Neural cell (in vitro differentiated cells): ENCODE data around the gene ZNRD2. TPM values are rescaled to one million over a fixed set of nuclear protein-coding genes. Genes with fewer than 3 reads are reported as not detected.

Experiments
- H2AFZ ChIP-seq: fragments of 200-600, 300-800 bp; sonication (generic), shearing (Covaris generic); 2 replicates; pipeline ENCODE4 v1.6.0; 2014; ENCODE audit warnings: low read depth, mild to moderate bottlenecking, antibody characterized with exemption, low read length, moderate library complexity
- H3F3A ChIP-seq: fragments of 200-600 bp; shearing (Covaris generic); 2 replicates; pipeline ENCODE4 v1.6.1; 2016; ENCODE audit warnings: mild to moderate bottlenecking, moderate library complexity, mixed read lengths, antibody characterized with exemption, low read length; ENCODE audit not compliant: insufficient read depth, poor library complexity, severe bottlenecking
- H3K27ac ChIP-seq: fragments of 200-600, 300-800 bp; sonication (generic), shearing (Covaris generic); 2 replicates; pipeline ENCODE4 v1.5.1; 2014; ENCODE audit warnings: mild to moderate bottlenecking, low read length, moderate library complexity
- H3K27me3 ChIP-seq: fragments of 300-800, 200-600 bp; sonication (generic), shearing (Covaris generic); 2 replicates; pipeline ENCODE4 v1.6.0; 2014; ENCODE audit warnings: mild to moderate bottlenecking, low read depth, low read length, moderate library complexity; ENCODE audit not compliant: insufficient read depth
- H3K36me3 ChIP-seq: fragments of 300-800, 200-600 bp; sonication (generic), shearing (Covaris generic); 2 replicates; pipeline ENCODE4 v1.5.1; 2014; ENCODE audit warnings: mild to moderate bottlenecking, antibody characterized with exemption, low read length, moderate library complexity; ENCODE audit not compliant: insufficient read depth
- H3K4me2 ChIP-seq: fragments of 300-800, 200-600 bp; sonication (generic), shearing (Covaris generic); 2 replicates; pipeline ENCODE4 v1.6.0; 2014; ENCODE audit warnings: mild to moderate bottlenecking, low read length
- H3K4me3 ChIP-seq: fragments of 300-800, 200-600 bp; sonication (generic), shearing (Covaris generic); 2 replicates; pipeline ENCODE4 v1.5.1; 2014; ENCODE audit warnings: mild to moderate bottlenecking, low read length, moderate library complexity
- H3K79me2 ChIP-seq: fragments of 200-600 bp; shearing (Covaris generic); replicated peaks from 2 replicates; pipeline ENCODE4 v1.6.0; 2014; ENCODE audit warnings: mild to moderate bottlenecking, low read length, moderate library complexity; ENCODE audit not compliant: insufficient read depth
- H3K9ac ChIP-seq: fragments of 300-800, 200-600 bp; sonication (generic), shearing (Covaris generic); 2 replicates; pipeline ENCODE4 v1.6.1; 2016; ENCODE audit warnings: mild to moderate bottlenecking, low read length, mixed read lengths
- H3K9me2 ChIP-seq: fragments of 200-600 bp; shearing (Covaris generic); 2 replicates; pipeline ENCODE4 v1.6.1; 2016; ENCODE audit warnings: mild to moderate bottlenecking, low read length, mixed read lengths; ENCODE audit not compliant: insufficient read depth
- H3K9me3 ChIP-seq: fragments of 200-600, 300-800 bp; sonication (generic), shearing (Covaris generic); 2 replicates; pipeline ENCODE4 v1.6.1; 2016; ENCODE audit warnings: mild to moderate bottlenecking, mixed run types, low read length, moderate library complexity, mixed read lengths
- H4K20me1 ChIP-seq: fragments of 200-600 bp; shearing (Covaris generic); 2 replicates; pipeline ENCODE4 v1.6.1; 2016; ENCODE audit warnings: mild to moderate bottlenecking, mixed run types; ENCODE audit not compliant: insufficient read depth
- EP300 ChIP-seq: fragments of 450-650 bp; conservative IDR thresholded peaks from 2 replicates; pipeline ENCODE4 v1.6.1; 2014; ENCODE audit warnings: antibody characterized with exemption, mild to moderate bottlenecking, moderate library complexity; ENCODE audit not compliant: poor library complexity, severe bottlenecking
- EZH2 ChIP-seq: fragments of 200-600, 300-800 bp; shearing (Covaris generic), sonication (generic); IDR thresholded peaks from 2 replicates; pipeline ENCODE4 v1.6.1; 2014; ENCODE audit warnings: antibody characterized with exemption, low read length, borderline replicate concordance, mild to moderate bottlenecking; ENCODE audit not compliant: insufficient read depth, poor library complexity, severe bottlenecking
- MXI1 ChIP-seq: fragments of 450-650 bp; conservative IDR thresholded peaks from 2 replicates; pipeline ENCODE4 v1.6.1; 2014; ENCODE audit warnings: antibody characterized with exemption, mild to moderate bottlenecking; ENCODE audit not compliant: poor library complexity, severe bottlenecking
- POLR2AphosphoS5 ChIP-seq: IDR thresholded peaks from 2 replicates; pipeline ENCODE4 v1.6.1; 2012
- RAD21 ChIP-seq: fragments of 450-650 bp; conservative IDR thresholded peaks from 2 replicates; pipeline ENCODE4 v1.6.1; 2014; ENCODE audit warnings: antibody characterized with exemption, mild to moderate bottlenecking, moderate library complexity
- SMC3 ChIP-seq: fragments of 450-650 bp; conservative IDR thresholded peaks from 2 replicates; pipeline ENCODE4 v1.6.1; 2014; ENCODE audit warnings: antibody characterized with exemption, mild to moderate bottlenecking, moderate library complexity; ENCODE audit not compliant: poor library complexity
- TAF1 ChIP-seq: IDR thresholded peaks from 2 replicates; pipeline ENCODE4 v1.6.1; 2012; ENCODE audit warnings: low read depth
- polyA plus RNA-seq: library from polyadenylated mRNA; depleted of rRNA; stranded (reverse); fragments of >200 nt; gene quantifications from 2 replicates; pipeline ENCODE4 v1.2.3, GENCODE V29; 2014
- TF ChIP-seq, protein P1 (sequence below): IDR thresholded peaks from 2 replicates; pipeline ENCODE4 v1.6.1; 2012; ENCODE audit warnings: borderline replicate concordance
- TF ChIP-seq, protein P2 (sequence below): fragments of 450-650 bp; IDR thresholded peaks from 2 replicates; pipeline ENCODE4 v1.5.1; 2014; ENCODE audit warnings: antibody characterized with exemption, mild to moderate bottlenecking, moderate library complexity; ENCODE audit not compliant: poor library complexity, severe bottlenecking

Gene ZNRD2
- polyA plus RNA-seq, 1 donor from 2014 or later = 36.2 TPM

DNA sequence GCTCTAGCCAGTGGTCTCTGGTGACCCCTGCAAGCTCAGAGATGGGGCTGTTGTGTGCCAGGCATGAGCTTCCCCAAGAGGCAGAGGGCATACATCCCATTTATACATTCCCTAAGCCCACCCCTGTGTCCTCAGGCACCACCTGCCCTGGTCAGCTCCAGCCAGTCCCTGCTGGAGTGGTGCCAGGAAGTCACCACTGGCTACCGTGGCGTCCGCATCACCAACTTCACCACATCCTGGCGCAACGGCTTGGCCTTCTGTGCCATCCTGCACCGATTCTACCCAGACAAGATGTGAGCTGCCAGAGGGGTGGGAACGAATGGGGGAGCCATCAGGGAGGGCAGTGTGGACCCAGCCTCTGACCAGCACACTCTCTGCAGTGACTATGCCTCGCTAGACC lies 13.8 kb downstream of the ZNRD2 start:
- Histone ChIP-seq H3K36me3 (no peaks in the 10 kb centered on the region), H3K27me3 (peaks cover 21% of the 10 kb centered on the region), H3K9me2 (no peaks in the 10 kb centered on the region), H3K27ac (no peak overlapping the region), H4K20me1 (no peaks in the 10 kb centered on the region), H3K9ac (no peak overlapping the region), H3K9me3 (no peaks in the 10 kb centered on the region), H2AFZ (no peak overlapping the region), H3K4me3 (no peak overlapping the region), H3K4me2 (no peak overlapping the region), H3F3A (no peaks in the 10 kb centered on the region), H3K79me2 (no peaks in the 10 kb centered on the region)
- TF ChIP-seq SMC3 = no peak
- TF ChIP-seq, protein P1, sequence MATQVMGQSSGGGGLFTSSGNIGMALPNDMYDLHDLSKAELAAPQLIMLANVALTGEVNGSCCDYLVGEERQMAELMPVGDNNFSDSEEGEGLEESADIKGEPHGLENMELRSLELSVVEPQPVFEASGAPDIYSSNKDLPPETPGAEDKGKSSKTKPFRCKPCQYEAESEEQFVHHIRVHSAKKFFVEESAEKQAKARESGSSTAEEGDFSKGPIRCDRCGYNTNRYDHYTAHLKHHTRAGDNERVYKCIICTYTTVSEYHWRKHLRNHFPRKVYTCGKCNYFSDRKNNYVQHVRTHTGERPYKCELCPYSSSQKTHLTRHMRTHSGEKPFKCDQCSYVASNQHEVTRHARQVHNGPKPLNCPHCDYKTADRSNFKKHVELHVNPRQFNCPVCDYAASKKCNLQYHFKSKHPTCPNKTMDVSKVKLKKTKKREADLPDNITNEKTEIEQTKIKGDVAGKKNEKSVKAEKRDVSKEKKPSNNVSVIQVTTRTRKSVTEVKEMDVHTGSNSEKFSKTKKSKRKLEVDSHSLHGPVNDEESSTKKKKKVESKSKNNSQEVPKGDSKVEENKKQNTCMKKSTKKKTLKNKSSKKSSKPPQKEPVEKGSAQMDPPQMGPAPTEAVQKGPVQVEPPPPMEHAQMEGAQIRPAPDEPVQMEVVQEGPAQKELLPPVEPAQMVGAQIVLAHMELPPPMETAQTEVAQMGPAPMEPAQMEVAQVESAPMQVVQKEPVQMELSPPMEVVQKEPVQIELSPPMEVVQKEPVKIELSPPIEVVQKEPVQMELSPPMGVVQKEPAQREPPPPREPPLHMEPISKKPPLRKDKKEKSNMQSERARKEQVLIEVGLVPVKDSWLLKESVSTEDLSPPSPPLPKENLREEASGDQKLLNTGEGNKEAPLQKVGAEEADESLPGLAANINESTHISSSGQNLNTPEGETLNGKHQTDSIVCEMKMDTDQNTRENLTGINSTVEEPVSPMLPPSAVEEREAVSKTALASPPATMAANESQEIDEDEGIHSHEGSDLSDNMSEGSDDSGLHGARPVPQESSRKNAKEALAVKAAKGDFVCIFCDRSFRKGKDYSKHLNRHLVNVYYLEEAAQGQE = no peak
- TF ChIP-seq TAF1 = no peak
- TF ChIP-seq RAD21 = no peak
- TF ChIP-seq, protein P2, sequence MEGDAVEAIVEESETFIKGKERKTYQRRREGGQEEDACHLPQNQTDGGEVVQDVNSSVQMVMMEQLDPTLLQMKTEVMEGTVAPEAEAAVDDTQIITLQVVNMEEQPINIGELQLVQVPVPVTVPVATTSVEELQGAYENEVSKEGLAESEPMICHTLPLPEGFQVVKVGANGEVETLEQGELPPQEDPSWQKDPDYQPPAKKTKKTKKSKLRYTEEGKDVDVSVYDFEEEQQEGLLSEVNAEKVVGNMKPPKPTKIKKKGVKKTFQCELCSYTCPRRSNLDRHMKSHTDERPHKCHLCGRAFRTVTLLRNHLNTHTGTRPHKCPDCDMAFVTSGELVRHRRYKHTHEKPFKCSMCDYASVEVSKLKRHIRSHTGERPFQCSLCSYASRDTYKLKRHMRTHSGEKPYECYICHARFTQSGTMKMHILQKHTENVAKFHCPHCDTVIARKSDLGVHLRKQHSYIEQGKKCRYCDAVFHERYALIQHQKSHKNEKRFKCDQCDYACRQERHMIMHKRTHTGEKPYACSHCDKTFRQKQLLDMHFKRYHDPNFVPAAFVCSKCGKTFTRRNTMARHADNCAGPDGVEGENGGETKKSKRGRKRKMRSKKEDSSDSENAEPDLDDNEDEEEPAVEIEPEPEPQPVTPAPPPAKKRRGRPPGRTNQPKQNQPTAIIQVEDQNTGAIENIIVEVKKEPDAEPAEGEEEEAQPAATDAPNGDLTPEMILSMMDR = no peak
- no peak for TF ChIP-seq EP300
- no peak for TF ChIP-seq MXI1
- no peak for TF ChIP-seq POLR2AphosphoS5
- no peak for TF ChIP-seq EZH2

DNA sequence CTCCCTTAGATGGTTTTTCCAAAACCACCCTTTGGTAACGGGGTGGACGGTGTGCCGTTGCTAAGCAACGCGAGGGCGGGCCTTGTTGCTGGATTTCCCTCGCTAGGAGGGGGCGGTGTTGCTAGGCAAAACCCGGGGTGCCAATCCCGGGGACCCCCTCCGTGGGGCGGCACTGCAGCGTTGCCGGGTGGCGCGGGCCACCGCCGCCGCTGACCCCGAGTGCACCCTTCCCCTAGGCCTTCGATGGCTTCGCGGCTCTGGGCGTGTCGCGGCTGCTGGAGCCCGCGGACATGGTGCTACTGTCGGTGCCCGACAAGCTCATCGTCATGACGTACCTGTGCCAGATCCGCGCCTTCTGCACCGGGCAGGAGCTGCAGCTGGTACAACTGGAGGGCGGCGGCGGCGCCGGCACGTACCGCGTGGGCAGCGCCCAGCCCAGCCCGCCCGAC lies 14.5 kb downstream of the ZNRD2 start:
- Histone ChIP-seq H3F3A (no peaks in the 10 kb centered on the region), H3K4me3 (no peak overlapping the region), H2AFZ (no peak overlapping the region), H3K9me3 (no peaks in the 10 kb centered on the region), H4K20me1 (no peaks in the 10 kb centered on the region), H3K4me2 (no peak overlapping the region), H3K27me3 (peaks cover 21% of the 10 kb centered on the region), H3K9me2 (no peaks in the 10 kb centered on the region), H3K36me3 (no peaks in the 10 kb centered on the region), H3K27ac (no peak overlapping the region), H3K9ac (no peak overlapping the region), H3K79me2 (no peaks in the 10 kb centered on the region)
- TF ChIP-seq POLR2AphosphoS5 = no peak
- no peak for TF ChIP-seq SMC3
- TF ChIP-seq TAF1 = no peak
- no peak for TF ChIP-seq EP300
- TF ChIP-seq, protein P2 = no peak
- TF ChIP-seq RAD21 = no peak
- TF ChIP-seq MXI1 = no peak
